D721Med (cell line): ENCODE data around the gene SNAP25.
A peak's percentile ranks its signal among the peaks of the same experiment; 100 is the strongest.

Source experiments
- DNase-seq: peaks from one replicate; pipeline ENCODE4 v3.0.0; 2011; ENCODE audit warnings: low spot score; ENCODE audit not compliant: insufficient read length
- FAIRE-seq: peaks from 2 replicates; lab custom pipeline; 2011; peaks lifted over from hg19 to GRCh38; lab: Jason Lieb, UNC
- CTCF ChIP-seq: IDR thresholded peaks from 2 replicates; pipeline ENCODE4 v1.5.1; 2012; ENCODE audit warnings: mild to moderate bottlenecking, control low read depth; ENCODE audit not compliant: insufficient read depth; ENCODE audit errors: missing control alignments

Gene SNAP25

DNA sequence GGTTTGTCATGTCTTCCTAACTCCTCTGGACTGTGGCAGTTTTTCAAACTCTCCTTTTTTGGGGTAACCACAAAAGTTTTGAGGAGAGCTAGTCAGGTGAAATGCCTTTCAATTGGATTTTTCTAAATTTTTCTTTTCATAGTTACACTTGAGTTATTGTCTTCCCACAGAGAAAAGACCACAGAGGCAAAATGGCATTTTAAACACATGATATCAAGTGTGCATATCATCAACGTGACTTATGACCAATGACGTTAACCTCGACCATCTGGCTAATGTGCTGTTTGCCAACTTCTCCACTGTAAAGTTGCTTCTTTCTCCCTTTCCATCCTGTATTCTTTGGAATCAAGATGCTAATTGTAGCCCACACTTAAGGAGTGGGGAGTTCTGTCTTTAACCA is 41.3 kb upstream of the SNAP25 start:
- no peak for TF ChIP-seq CTCF
- DNase-seq (no peak), FAIRE-seq (no peak)

- no peak for TF ChIP-seq CTCF
- DNase-seq (no peak), FAIRE-seq (no peak)
Measured at GRCh38 chr20:10178091-10178490, 40.5 kb upstream of the SNAP25 start.

DNA sequence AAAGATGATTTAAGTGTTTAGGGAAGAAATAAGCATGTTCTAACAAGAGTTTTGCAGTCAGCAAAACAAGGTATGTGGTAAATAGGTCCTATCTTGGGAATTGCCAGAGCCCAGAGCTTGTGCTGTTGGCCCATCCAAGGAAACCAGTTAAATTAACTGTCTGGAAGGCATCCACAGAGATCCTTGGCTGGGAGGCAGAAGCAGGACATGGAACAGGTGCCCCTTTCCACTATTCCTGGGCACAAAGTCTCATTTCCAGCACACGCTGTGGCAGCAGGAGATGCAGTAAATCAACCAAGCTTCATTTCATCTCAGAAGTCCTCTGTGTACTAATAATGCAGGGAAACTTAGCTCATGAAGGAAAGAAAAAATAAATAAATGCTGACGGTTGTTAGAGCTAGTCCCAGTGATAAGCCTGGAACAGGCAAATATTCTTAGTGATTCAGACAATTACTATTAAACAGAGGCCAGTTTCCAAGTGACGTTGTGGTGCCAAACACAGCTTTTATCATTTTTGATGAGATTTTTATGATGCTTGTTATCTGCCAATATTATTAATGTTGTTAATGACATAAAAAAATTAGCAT is 39.8 kb upstream of the SNAP25 start:
- FAIRE-seq, result no peak

GRCh38 chr20:10179574-10180298 is 38.9 kb upstream of the SNAP25 start:
- FAIRE-seq (no peak), DNase-seq (no peak)
- TF ChIP-seq CTCF, result peak; percentile 25

More for the DNA sequence above, 39.8 kb upstream of the SNAP25 start:
- TF ChIP-seq CTCF, result no peak
- no peak for DNase-seq

DNA sequence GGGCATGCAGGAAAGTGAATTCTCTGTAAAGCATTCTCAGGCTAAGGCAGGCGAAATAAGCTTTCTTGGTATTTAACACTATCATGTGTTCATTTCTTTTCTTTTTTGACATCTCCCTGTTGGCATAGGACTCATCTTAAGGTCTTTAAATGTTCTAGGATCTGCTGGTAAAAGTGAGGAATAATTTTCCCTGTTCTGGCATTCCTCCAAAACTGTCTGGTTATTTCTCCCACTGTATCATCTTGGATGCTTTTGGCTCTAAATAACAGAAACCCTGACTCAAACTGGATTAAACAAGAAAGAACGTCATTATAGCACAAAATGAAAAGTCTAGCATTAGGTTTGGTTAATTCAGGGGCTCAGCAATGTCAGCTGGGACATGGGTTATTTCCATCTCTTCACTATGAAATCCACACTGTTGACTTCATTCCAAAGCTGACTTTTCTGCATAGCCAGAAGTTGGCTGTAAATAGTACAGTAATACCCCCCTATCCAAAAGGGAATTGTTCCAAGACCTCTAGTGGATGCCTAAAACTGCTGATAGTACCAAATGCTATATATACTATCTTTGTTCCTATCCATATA is 37.9 kb upstream of the SNAP25 start:
- no peak for DNase-seq
- no peak for TF ChIP-seq CTCF
- no peak for FAIRE-seq

DNA sequence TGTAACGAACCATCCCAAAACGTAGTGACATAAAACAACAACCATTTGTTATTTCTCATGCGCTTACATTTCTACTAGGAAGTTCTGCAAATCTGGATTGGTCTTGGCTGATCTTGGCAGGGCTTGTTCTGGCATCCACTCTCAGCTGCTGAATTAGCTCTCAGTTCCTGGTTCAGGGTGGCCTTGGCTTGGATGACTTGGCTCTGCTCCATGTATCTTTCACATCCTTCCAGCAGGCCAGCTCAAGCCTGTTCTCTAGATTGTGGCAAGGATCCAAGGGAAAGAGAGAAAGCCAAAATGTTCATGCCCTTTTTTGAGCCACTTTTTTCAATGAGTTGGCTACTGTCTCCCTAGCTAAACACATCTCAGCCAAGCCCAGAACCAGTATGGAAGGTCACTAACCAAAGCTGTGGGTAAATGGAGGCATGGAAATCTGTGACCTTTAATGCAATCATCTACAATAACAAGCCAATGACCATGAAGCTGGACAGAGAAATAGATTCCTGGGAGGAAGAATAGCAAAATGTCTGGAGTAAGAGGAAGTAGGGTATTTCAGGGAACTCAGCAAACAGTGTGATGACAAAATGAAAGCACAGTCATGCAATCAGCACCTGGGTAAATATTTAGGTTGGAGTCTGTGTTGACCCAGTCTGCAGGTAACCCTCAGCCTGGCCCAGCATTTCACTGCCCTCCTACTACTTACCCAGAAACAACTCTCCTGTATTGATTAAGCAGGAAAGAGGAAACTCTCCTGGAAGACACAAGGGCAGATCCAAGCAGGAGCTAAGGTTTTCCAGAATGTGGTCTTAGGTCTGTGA is 32.7 kb upstream of the SNAP25 start:
- DNase-seq (no peak), FAIRE-seq (no peak)
- no peak for TF ChIP-seq CTCF
